H1 (cell line): ENCODE data around the gene GXYLT1. TPM values are rescaled to one million over a fixed set of nuclear protein-coding genes. Genes with fewer than 3 reads are reported as not detected.

Source experiments
- CTCF ChIA-PET: fragments of 300-600 bp; sonication (Branson Sonifier 250); formaldehyde crosslinking; loops from one replicate; lab custom pipeline; 2021; ENCODE audit not compliant: partially characterized antibody; lab: Charles Lee
- POLR2A ChIA-PET: fragments of 300-600 bp; sonication (Branson Sonifier 250); formaldehyde crosslinking; loops from one replicate; lab custom pipeline; 2021; ENCODE audit warnings: inconsistent platforms; ENCODE audit not compliant: partially characterized antibody; lab: Charles Lee
- DNase-seq, 2 experiments: peaks; one replicate each; pipeline versions ENCODE4 v3.0.0 to v3.0.0-alpha.2; 2010 to 2022; ENCODE audit warnings: low spot score in 2 of 2, low read depth in 1 of 2, mixed read lengths in 1 of 2
- FAIRE-seq: peaks from 2 replicates; lab custom pipeline; 2011; peaks lifted over from hg19 to GRCh38; lab: Jason Lieb, UNC
- H2AFZ ChIP-seq: 2 replicates; pipeline ENCODE4 v1.8.1; 2012; ENCODE audit warnings: low read length, inconsistent platforms
- H2AK5ac ChIP-seq: 2 replicates; pipeline ENCODE4 v1.6.1; 2013; ENCODE audit warnings: low read depth, low read length
- H2BK120ac ChIP-seq: replicated peaks from 2 replicates; pipeline ENCODE3; 2013; ENCODE audit warnings: low read depth, low read length, inconsistent platforms
- H2BK12ac ChIP-seq: 2 replicates; pipeline ENCODE4 v1.6.1; 2013; ENCODE audit warnings: low read depth, low read length
- H2BK15ac ChIP-seq: 2 replicates; pipeline ENCODE4 v1.6.1; 2013; ENCODE audit warnings: low read length
- H2BK20ac ChIP-seq: 2 replicates; pipeline ENCODE4 v1.6.1; 2013; ENCODE audit warnings: low read length
- H2BK5ac ChIP-seq: 2 replicates; pipeline ENCODE4 v1.6.1; 2013; ENCODE audit warnings: low read depth, low read length
- H3K14ac ChIP-seq: 2 replicates; pipeline ENCODE4 v1.6.1; 2013; ENCODE audit warnings: inconsistent platforms; ENCODE audit not compliant: insufficient read length
- H3K18ac ChIP-seq: 2 replicates; pipeline ENCODE4 v1.6.1; 2013; ENCODE audit warnings: low read length; ENCODE audit errors: extremely low read depth
- H3K23ac ChIP-seq: 2 replicates; pipeline ENCODE4 v1.6.1; 2013; ENCODE audit warnings: inconsistent platforms; ENCODE audit not compliant: insufficient read length
- H3K23me2 ChIP-seq: 2 replicates; pipeline ENCODE4 v1.6.1; 2013; ENCODE audit warnings: low read depth, low read length
- H3K27ac ChIP-seq: 2 replicates; pipeline ENCODE4 v1.6.1; 2011; ENCODE audit warnings: low read depth, low read length, inconsistent platforms
- H3K27me3 ChIP-seq, 4 experiments: replicated peaks in 1 of 4; 1 replicate in 1 of 4; 2 replicates in 3 of 4; pipeline versions ENCODE4 v1.6.1 to v1.8.1; 2011 to 2013; ENCODE audit warnings: low read length in 3 of 4, mild to moderate bottlenecking in 3 of 4, inconsistent platforms in 2 of 4, mixed read lengths in 2 of 4, moderate library complexity in 1 of 4; ENCODE audit not compliant: control insufficient read depth in 3 of 4, insufficient read depth in 3 of 4; ENCODE audit errors: extremely low read depth in 1 of 4
- H3K36me3 ChIP-seq, 4 experiments: 2 replicates each; pipeline versions ENCODE4 v1.6.1 to v1.8.1; 2011 to 2013; ENCODE audit warnings: mild to moderate bottlenecking in 4 of 4, low read length in 3 of 4, moderate library complexity in 2 of 4, control low read depth in 1 of 4, inconsistent platforms in 1 of 4; ENCODE audit not compliant: insufficient read depth in 4 of 4, control insufficient read depth in 2 of 4
- H3K4ac ChIP-seq: replicated peaks from 2 replicates; pipeline ENCODE3; 2013; ENCODE audit warnings: low read length, low read depth, mixed read lengths, inconsistent platforms; ENCODE audit not compliant: insufficient read length
- H3K4me1 ChIP-seq, 4 experiments: replicated peaks in 1 of 4; 1 replicate in 1 of 4; 2 replicates in 3 of 4; pipeline versions ENCODE4 v1.6.1 to v1.8.1; 2011 to 2013; ENCODE audit warnings: low read length in 3 of 4, inconsistent platforms in 2 of 4, mixed read lengths in 1 of 4; ENCODE audit not compliant: insufficient read depth in 4 of 4, control insufficient read depth in 3 of 4
- H3K4me2 ChIP-seq, 2 experiments: 2 replicates each; pipeline versions ENCODE4 v1.6.1 to v1.8.1; 2011 to 2013; ENCODE audit warnings: low read depth in 2 of 2, low read length in 2 of 2, control low read depth in 1 of 2, inconsistent platforms in 1 of 2, mild to moderate bottlenecking in 1 of 2; ENCODE audit not compliant: insufficient read depth in 1 of 2
- H3K4me3 ChIP-seq, 4 experiments: fragments of 200-600, 300-600 bp in 1 of 4; sonication (generic), shearing (Covaris generic), sonication (Bioruptor Twin) in 1 of 4; 2 replicates each; pipeline versions ENCODE4 v1.5.1 to v1.8.1; 2011 to 2016; ENCODE audit warnings: low read length in 4 of 4, low read depth in 3 of 4, control low read depth in 2 of 4, inconsistent platforms in 2 of 4, mild to moderate bottlenecking in 2 of 4, mixed read lengths in 1 of 4, moderate library complexity in 1 of 4; ENCODE audit not compliant: insufficient read depth in 2 of 4; ENCODE audit errors: extremely low read depth in 1 of 4
- H3K56ac ChIP-seq: replicated peaks from 2 replicates; pipeline ENCODE3; 2013; ENCODE audit warnings: low read depth, mild to moderate bottlenecking, mixed read lengths, low read length, inconsistent platforms; ENCODE audit not compliant: insufficient read length
- H3K79me1 ChIP-seq: 2 replicates; pipeline ENCODE4 v1.6.1; 2013; ENCODE audit warnings: low read depth, low read length, control low read depth
- H3K79me2 ChIP-seq, 2 experiments: 2 replicates each; pipeline versions ENCODE4 v1.6.1 to v1.8.1; 2012 to 2013; ENCODE audit warnings: low read length in 2 of 2, mild to moderate bottlenecking in 2 of 2, inconsistent platforms in 1 of 2; ENCODE audit not compliant: insufficient read depth in 2 of 2, control insufficient read depth in 1 of 2
- H3K9ac ChIP-seq, 4 experiments: replicated peaks in 1 of 4; 1 replicate in 1 of 4; 2 replicates in 3 of 4; pipeline versions ENCODE4 v1.6.1 to v1.8.1; 2011 to 2013; ENCODE audit warnings: low read depth in 3 of 4, low read length in 3 of 4, control low read depth in 2 of 4, mild to moderate bottlenecking in 2 of 4, moderate library complexity in 2 of 4, inconsistent platforms in 1 of 4; ENCODE audit errors: extremely low read depth in 1 of 4
- H3K9me3 ChIP-seq, 2 experiments: 2 replicates each; pipeline versions ENCODE4 v1.6.1 to v1.8.1; 2012 to 2013; ENCODE audit warnings: mild to moderate bottlenecking in 2 of 2, moderate library complexity in 2 of 2, control low read depth in 1 of 2, inconsistent platforms in 1 of 2, low read depth in 1 of 2, low read length in 1 of 2, mixed read lengths in 1 of 2; ENCODE audit not compliant: insufficient read depth in 2 of 2
- H4K20me1 ChIP-seq, 2 experiments: replicated peaks in 1 of 2; 2 replicates each; pipeline versions ENCODE3 to v1.8.1; 2011 to 2013; ENCODE audit warnings: inconsistent platforms in 2 of 2, low read length in 2 of 2, mild to moderate bottlenecking in 1 of 2; ENCODE audit not compliant: insufficient read depth in 2 of 2, control insufficient read depth in 1 of 2
- H4K5ac ChIP-seq: 2 replicates; pipeline ENCODE4 v1.6.1; 2013; ENCODE audit warnings: low read length, low read depth, mixed read lengths, inconsistent platforms; ENCODE audit not compliant: insufficient read length
- H4K8ac ChIP-seq: 2 replicates; pipeline ENCODE4 v1.8.0; 2013; ENCODE audit warnings: mild to moderate bottlenecking, moderate library complexity, low read length, inconsistent platforms; ENCODE audit not compliant: insufficient read depth; ENCODE audit errors: extremely low read depth
- H4K91ac ChIP-seq: replicated peaks from 2 replicates; pipeline ENCODE3; 2013; ENCODE audit warnings: low read length, mixed read lengths, inconsistent platforms; ENCODE audit not compliant: insufficient read length
- ASH2L ChIP-seq: fragments of 200-600, 300-600 bp; sonication (generic); IDR thresholded peaks from one replicate; pipeline ENCODE4 v1.7.1; 2017; ENCODE audit warnings: low read length
- BACH1 ChIP-seq: IDR thresholded peaks from 2 replicates; pipeline ENCODE4 v1.6.1; 2012; ENCODE audit warnings: low read length, improper control_type of control experiment
- CBX8 ChIP-seq: fragments of 300-800, 300-1000 bp; sonication (generic); IDR thresholded peaks from 2 replicates; pipeline ENCODE4 v1.7.1; 2016; ENCODE audit warnings: low read depth, low read length, borderline replicate concordance
- CREB1 ChIP-seq: IDR thresholded peaks from 2 replicates; pipeline ENCODE4 v1.6.1; 2012; ENCODE audit warnings: inconsistent platforms
- CTBP2 ChIP-seq: IDR thresholded peaks from 2 replicates; pipeline ENCODE4 v1.7.0; 2011; ENCODE audit warnings: borderline replicate concordance, mild to moderate bottlenecking, moderate library complexity, mixed read lengths, low read length; ENCODE audit not compliant: insufficient read depth, insufficient read length
- HDAC2 ChIP-seq, 2 experiments: fragments of 300-600 bp in 1 of 2; sonication (generic) in 1 of 2; IDR thresholded peaks; 2 replicates each; pipeline ENCODE4 v1.6.1; 2011 to 2012; ENCODE audit warnings: low read depth in 2 of 2, low read length in 2 of 2, mild to moderate bottlenecking in 2 of 2, moderate library complexity in 2 of 2, borderline replicate concordance in 1 of 2, inconsistent platforms in 1 of 2
- JUND ChIP-seq: IDR thresholded peaks from 2 replicates; pipeline ENCODE4 v1.6.1; 2011; ENCODE audit warnings: mild to moderate bottlenecking, improper control_type of control experiment, low read length
- MAX ChIP-seq: IDR thresholded peaks from 2 replicates; pipeline ENCODE4 v1.6.1; 2012; ENCODE audit warnings: inconsistent platforms
- POLR2A ChIP-seq, 2 experiments: IDR thresholded peaks; 1 replicate in 1 of 2; 2 replicates in 1 of 2; pipeline ENCODE4 v1.6.1; 2011; ENCODE audit warnings: low read depth in 2 of 2, low read length in 2 of 2, mild to moderate bottlenecking in 2 of 2; ENCODE audit errors: control extremely low read depth in 1 of 2
- POLR2AphosphoS5 ChIP-seq: IDR thresholded peaks from 2 replicates; pipeline ENCODE4 v1.6.1; 2011; ENCODE audit warnings: low read depth, low read length
- RNF2 ChIP-seq: fragments of 200-900, 300-1000 bp; sonication (generic); IDR thresholded peaks from 2 replicates; pipeline ENCODE4 v1.7.1; 2016; ENCODE audit warnings: borderline replicate concordance, low read depth, mild to moderate bottlenecking, antibody characterized with exemption, low read length; ENCODE audit not compliant: poor library complexity, severe bottlenecking; ENCODE audit errors: missing control alignments
- SAP30 ChIP-seq: fragments of 300-600 bp; sonication (generic); IDR thresholded peaks from 2 replicates; pipeline ENCODE4 v1.7.1; 2012; ENCODE audit warnings: low read length, moderate library complexity, mild to moderate bottlenecking, inconsistent platforms; ENCODE audit not compliant: insufficient read depth, insufficient replicate concordance
- SUZ12 ChIP-seq: fragments of 200-600 bp; sonication (generic); IDR thresholded peaks from 2 replicates; pipeline ENCODE4 v1.6.1; 2012; ENCODE audit warnings: mild to moderate bottlenecking, inconsistent platforms, low read length, moderate library complexity, mixed read lengths
- WGBS, 2 experiments: shearing (Covaris generic) in 1 of 2; methylation state at CpG; one replicate each; pipeline versions ENCODE4 v1.1.6 to v1.1.7; 2013 to 2015; ENCODE audit warnings: low lambda C conversion rate in 2 of 2, mixed read lengths in 2 of 2, inconsistent platforms in 1 of 2, low coverage in 1 of 2, missing lambda C conversion rate in 1 of 2; ENCODE audit not compliant: insufficient replicate concordance in 2 of 2, insufficient coverage in 1 of 2, insufficient read length in 1 of 2; ENCODE audit errors: extremely low coverage in 1 of 2, missing lambda C conversion rate in 1 of 2; 5-methylcytosine and 5-hydroxymethylcytosine counted together
- polyA plus RNA-seq, 7 experiments: library from polyadenylated mRNA; depleted of rRNA in 3 of 7; stranded (reverse) in 5 of 7; unstranded in 2 of 7; fragments of >200 nt in 5 of 7; fragments of 200-250 nt in 2 of 7; gene quantifications; 1 replicate in 5 of 7; 2 replicates in 1 of 7; 4 replicates in 1 of 7; pipeline versions ENCODE4 v1.2.1 to v1.2.3, GENCODE V29; 2011 to 2013; ENCODE audit warnings: missing spikeins in 2 of 7, mixed read lengths in 2 of 7
- total RNA-seq: library from RNA; stranded (reverse); fragmentation: NEBNext Ultra II Directional; extraction: Animal tissue kit (Norgen Biotek cat#: 25700); gene quantifications from 2 replicates; pipeline ENCODE4 v1.2.1, GENCODE V29; 2021

Gene GXYLT1
- total and polyA plus RNA-seq, 2 of the 8 experiments (the other 6 are each of a cell fraction or from before 2014, with no cell fraction given) = 3.1 to 10.7 TPM

GRCh38 chr12:42097971-42098370, 46.7 kb downstream of the GXYLT1 start:
- ChIA-PET CTCF (no interaction called here), POLR2A (no interaction called here)
- Histone ChIP-seq H3K4me2 (no peak overlapping the region), H3K9ac (no peak overlapping the region), H4K8ac (no peak overlapping the region), H3K36me3 (no peaks in the 10 kb centered on the region), H2BK15ac (no peak overlapping the region), H2BK120ac (no peak overlapping the region), H3K79me1 (no peaks in the 10 kb centered on the region), H4K91ac (no peak overlapping the region), H3K23ac (no peak overlapping the region), H2AK5ac (no peak overlapping the region), H3K4me3 (no peak overlapping the region), H3K18ac (no peak overlapping the region), H3K4me1 (peaks cover 0 to 3% (median 0%) of the 10 kb centered on the region in 4 experiments; a peak in 1 of 7 replicates), H4K20me1 (no peaks in the 10 kb centered on the region), H2BK5ac (no peak overlapping the region), H2AFZ (no peak overlapping the region), H2BK20ac (no peak overlapping the region), H3K56ac (no peak overlapping the region), H3K4ac (no peak overlapping the region), H3K23me2 (no peaks in the 10 kb centered on the region), H3K14ac (no peak overlapping the region), H4K5ac (no peak overlapping the region), H2BK12ac (no peak overlapping the region), H3K79me2 (no peaks in the 10 kb centered on the region), H3K27me3 (no peaks in the 10 kb centered on the region), H3K9me3 (no peaks in the 10 kb centered on the region), H3K27ac (no peak overlapping the region)
- FAIRE-seq (no peak), DNase-seq (no peak)
- 94% methylated on average over 5 of the region's 5 CpGs; no CpG with 5 or more reads in 1 of the 2 experiments for WGBS, 2 experiments
- TF ChIP-seq RNF2 = no peak
- no peak for TF ChIP-seq ASH2L
- TF ChIP-seq CTBP2 = no peak
- TF ChIP-seq BACH1 = no peak
- TF ChIP-seq MAX = no peak
- no peak for TF ChIP-seq CBX8
- TF ChIP-seq POLR2AphosphoS5 = no peak
- TF ChIP-seq SAP30 = no peak
- TF ChIP-seq SUZ12 = no peak
- TF ChIP-seq JUND = no peak
- TF ChIP-seq CREB1 = no peak
- TF ChIP-seq POLR2A (IDR thresholded peaks at IDR 0.05; ENCODE audit: control extremely low read depth in 1 of 2, low read depth in 2 of 2, low read length in 2 of 2) = no peak
- TF ChIP-seq HDAC2 (IDR thresholded peaks at IDR 0.05; ENCODE audit: borderline replicate concordance in 1 of 2, low read depth in 2 of 2, low read length in 2 of 2) = no peak
